ENCODE results near the gene TSR3. TPM values are rescaled to one million over a fixed set of nuclear protein-coding genes. Genes with fewer than 3 reads are reported as not detected.

TSR3 gene
- total and polyA plus RNA-seq, 2 donors (not counting 1 experiment from before 2014, with no cell fraction given): 35.7 to 43.7 TPM

- DNase-seq (no peak), ATAC-seq (ENCODE audit: low read depth) (no peak)
- Histone ChIP-seq H3K4me2 (replicated peaks; ENCODE audit: low read depth, low read length, poor library complexity, severe bottlenecking) (no peak overlapping the region), H3K27ac (ENCODE audit: low read length in 2 of 2) (no peak overlapping the region), H3K4me1 (ENCODE audit: control insufficient read depth in 2 of 2, insufficient read depth in 2 of 2, low read length in 2 of 2) (no peaks in the 10 kb centered on the region), H3K4me3 (ENCODE audit: control extremely low read depth in 1 of 5, extremely low read depth in 1 of 5, insufficient read depth in 1 of 5, low read depth in 2 of 5, low read length in 4 of 5) (no peak overlapping the region), H4K20me1 (ENCODE audit: control insufficient read depth, insufficient read depth, low read length, poor library complexity, severe bottlenecking) (peaks cover 76% of the 10 kb centered on the region), H3K36me3 (replicated peaks in 1 of 2; ENCODE audit: control extremely low read depth in 1 of 2, control insufficient read depth in 1 of 2, extremely low read depth in 1 of 2, insufficient read depth in 2 of 2, low read length in 1 of 2) (peaks cover 0 to 58% of the 10 kb centered on the region in 2 experiments), H3K27me3 (replicated peaks in 1 of 4; ENCODE audit: control extremely low read depth in 1 of 4, control insufficient read depth in 3 of 4, insufficient read depth in 4 of 4, low read length in 3 of 4) (no peaks in the 10 kb centered on the region), H2AFZ (ENCODE audit: insufficient read depth, low read depth, low read length, poor library complexity, severe bottlenecking) (no peak overlapping the region), H3K9ac (ENCODE audit: low read length) (no peak overlapping the region), H3K79me2 (ENCODE audit: control insufficient read depth, insufficient read depth, low read length) (peaks cover 44% of the 10 kb centered on the region), H3K9me3 (ENCODE audit: control extremely low read depth in 1 of 3, control insufficient read depth in 2 of 3, insufficient read depth in 1 of 3, low read length in 2 of 3) (peaks cover 0 to 2% (median 0%) of the 10 kb centered on the region in 3 donors)
- intact Hi-C loops (cut with micrococcal nuclease): no loop called here
- TF ChIP-seq CTCF (IDR thresholded peaks at IDR 0.05) (no peak), EZH2 (IDR thresholded peaks at IDR 0.05; ENCODE audit: borderline replicate concordance, insufficient read depth, low read depth, low read length, poor library complexity, severe bottlenecking) (no peak)
- Mint-ChIP-seq H3K27me3 (no peaks in the 10 kb centered on the region), H3K27ac (no peak overlapping the region), H3K9me3 (ENCODE audit: insufficient read depth) (no peaks in the 10 kb centered on the region), H3K4me3 (no peak overlapping the region), H3K4me1 (peaks cover 5% of the 10 kb centered on the region)
- POLR2A ChIA-PET: interaction anchor here (0.6 kb wide), 1 partner anchor 595 kb away, joined by 4 read pairs; no protein-coding TSS in a partner anchor
- CTCF ChIA-PET: interaction anchor here (1.6 to 4.0 kb wide), 2 partner anchors 32 to 61 kb away, joined by 3 to 15 read pairs; no protein-coding TSS in a partner anchor
- 98% methylated on average over 43 of the region's 43 CpGs for WGBS (ENCODE audit: insufficient coverage)
These were observed 10.1 kb upstream of the TSR3 start for GRCh38 chr16:1361685-1362360.

GRCh38 chr16:1357906-1358566 lies 6.4 kb upstream of the TSR3 start:
- TF ChIP-seq EZH2 (IDR thresholded peaks at IDR 0.05; ENCODE audit: borderline replicate concordance, insufficient read depth, low read depth, low read length, poor library complexity, severe bottlenecking) (no peak), CTCF (IDR thresholded peaks at IDR 0.05) (no peak)
- no peaks in the 10 kb centered on the region for H3K27me3 ChIP-seq (replicated peaks in 1 of 4; ENCODE audit: control extremely low read depth in 1 of 4, control insufficient read depth in 3 of 4, insufficient read depth in 4 of 4, low read length in 3 of 4)
- H3K4me2 ChIP-seq (replicated peaks; ENCODE audit: low read depth, low read length, poor library complexity, severe bottlenecking): no peak overlapping the region
- Mint-ChIP-seq H3K4me1 (peaks cover 19% of the 10 kb centered on the region), H3K4me3 (no peak overlapping the region), H3K9me3 (ENCODE audit: insufficient read depth) (no peaks in the 10 kb centered on the region), H3K27me3 (no peaks in the 10 kb centered on the region), H3K27ac (peak overlapping the region; percentile 37)
- H3K4me3 ChIP-seq (ENCODE audit: control extremely low read depth in 1 of 5, extremely low read depth in 1 of 5, insufficient read depth in 1 of 5, low read depth in 2 of 5, low read length in 4 of 5): no peak overlapping the region
- ATAC-seq (ENCODE audit: low read depth) (no peak), DNase-seq (no peak)
- POLR2A ChIA-PET: no interaction called here
- H3K36me3 ChIP-seq (replicated peaks in 1 of 2; ENCODE audit: control extremely low read depth in 1 of 2, control insufficient read depth in 1 of 2, extremely low read depth in 1 of 2, insufficient read depth in 2 of 2, low read length in 1 of 2): peaks cover 0 to 24% of the 10 kb centered on the region in 2 experiments
- CTCF ChIA-PET: no interaction called here
- no peak overlapping the region for H2AFZ ChIP-seq (ENCODE audit: insufficient read depth, low read depth, low read length, poor library complexity, severe bottlenecking)
- intact Hi-C loops (cut with micrococcal nuclease): loop anchor here (10.0 kb wide), 1 partner anchor 47 kb away; no protein-coding TSS in a partner anchor
- peaks cover 82% of the 10 kb centered on the region for H3K79me2 ChIP-seq (ENCODE audit: control insufficient read depth, insufficient read depth, low read length)
- no peak overlapping the region for H3K27ac ChIP-seq (ENCODE audit: low read length in 2 of 2)
- H4K20me1 ChIP-seq (ENCODE audit: control insufficient read depth, insufficient read depth, low read length, poor library complexity, severe bottlenecking): peaks cover 93% of the 10 kb centered on the region
- no peak overlapping the region for H3K9ac ChIP-seq (ENCODE audit: low read length)
- no peaks in the 10 kb centered on the region for H3K4me1 ChIP-seq (ENCODE audit: control insufficient read depth in 2 of 2, insufficient read depth in 2 of 2, low read length in 2 of 2)
- peaks cover 0 to 2% (median 0%) of the 10 kb centered on the region in 3 donors for H3K9me3 ChIP-seq (ENCODE audit: control extremely low read depth in 1 of 3, control insufficient read depth in 2 of 3, insufficient read depth in 1 of 3, low read length in 2 of 3)
- WGBS (ENCODE audit: insufficient coverage): 93% methylated on average over 19 of the region's 19 CpGs

Data from B cell (primary cell).